Measurements from ENCODE around the gene ST14.

DNA sequence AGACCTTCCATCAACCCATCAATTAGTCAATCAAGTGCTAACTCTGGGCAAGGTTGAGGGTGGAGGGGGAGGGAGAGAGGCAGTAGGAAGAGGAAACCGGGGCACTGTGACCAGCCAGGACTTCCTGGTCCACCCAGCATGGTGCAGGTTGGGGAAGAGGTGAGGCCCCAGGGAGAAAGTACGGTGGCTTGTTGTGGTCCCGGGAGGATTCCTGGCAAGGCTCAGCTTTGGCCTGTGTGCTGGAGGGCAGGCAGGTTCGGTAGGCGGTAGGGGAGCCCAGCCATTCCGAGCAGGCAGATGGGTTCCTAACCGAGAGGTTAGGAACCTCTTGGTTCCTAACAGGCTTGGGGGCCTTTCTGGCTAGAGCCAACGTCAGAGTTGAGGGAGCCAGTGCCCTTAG lies 10.8 kb downstream of the ST14 start:
- TF ChIP-seq ZNF274 (IDR thresholded peaks at IDR 0.05; ENCODE audit: low read depth, low read length) (no peak), SUZ12 (IDR thresholded peaks at IDR 0.05; ENCODE audit: extremely low read depth, insufficient read depth, insufficient read length) (no peak), YY1 (IDR thresholded peaks at IDR 0.05; ENCODE audit: insufficient read depth, insufficient read length) (no peak)

Measured in NT2/D1 (cell line).